SK-N-SH (cell line): Measurements from ENCODE around the gene SUPT3H. TPM values are rescaled to one million over a fixed set of nuclear protein-coding genes. Genes with fewer than 3 reads are reported as not detected.
A peak's percentile ranks its signal among the peaks of the same experiment; 100 is the strongest.

Source experiments
- CTCF ChIA-PET: fragments of 300-600, 350-600 bp; formaldehyde crosslinking; extraction: SDS; loops from one replicate; lab custom pipeline; 2021; lab: Yijun Ruan, JAX
- POLR2A ChIA-PET: fragments of 350-600 bp; sonication (Branson Sonifier 250); formaldehyde crosslinking; extraction: SDS; loops from one replicate; lab custom pipeline; 2020; ENCODE audit warnings: antibody characterized with exemption, inconsistent platforms; lab: Yijun Ruan, JAX
- DNase-seq: peaks from one replicate; pipeline ENCODE4 v3.0.0; 2012
- H2AFZ ChIP-seq: fragments of 200-600 bp; sonication (generic); 2 replicates; pipeline ENCODE4 v1.8.1; 2016; ENCODE audit warnings: antibody characterized with exemption, mild to moderate bottlenecking, low read depth
- H3F3A ChIP-seq: fragments of 200-600 bp; sonication (generic); replicated peaks from 2 replicates; pipeline ENCODE3; 2016; ENCODE audit warnings: antibody characterized with exemption, mild to moderate bottlenecking; ENCODE audit not compliant: insufficient read depth
- H3K27ac ChIP-seq, 2 experiments: fragments of 200-500 bp in 1 of 2; fragments of 200-600 bp in 1 of 2; sonication (Bioruptor generic) in 1 of 2; sonication (generic), shearing (Covaris generic) in 1 of 2; 2 replicates each; pipeline versions ENCODE4 v1.5.1 to v1.6.1; 2014 to 2016; ENCODE audit warnings: low read depth in 2 of 2, inconsistent platforms in 1 of 2, low read length in 1 of 2, mild to moderate bottlenecking in 1 of 2, mixed read lengths in 1 of 2
- H3K27me3 ChIP-seq: fragments of 200-600 bp; sonication (generic), shearing (Covaris generic); 2 replicates; pipeline ENCODE4 v1.6.1; 2016; ENCODE audit warnings: mixed run types; ENCODE audit not compliant: insufficient read depth
- H3K36me3 ChIP-seq, 2 experiments: fragments of 200-500 bp in 1 of 2; fragments of 200-600 bp in 1 of 2; sonication (Bioruptor generic) in 1 of 2; sonication (generic) in 1 of 2; replicated peaks in 1 of 2; 2 replicates each; pipeline versions ENCODE3 to v1.5.1; 2014 to 2016; ENCODE audit warnings: low read length in 1 of 2, mild to moderate bottlenecking in 1 of 2; ENCODE audit not compliant: insufficient read depth in 2 of 2, control insufficient read depth in 1 of 2
- H3K4me1 ChIP-seq, 2 experiments: fragments of 200-500 bp in 1 of 2; fragments of 200-600 bp in 1 of 2; sonication (Bioruptor generic) in 1 of 2; sonication (generic), shearing (Covaris generic) in 1 of 2; 2 replicates each; pipeline versions ENCODE4 v1.5.1 to v1.6.1; 2014 to 2016; ENCODE audit warnings: low read depth in 1 of 2, low read length in 1 of 2, mixed run types in 1 of 2; ENCODE audit not compliant: insufficient read depth in 2 of 2, control insufficient read depth in 1 of 2
- H3K4me2 ChIP-seq: fragments of 200-600 bp; sonication (generic), shearing (Covaris generic); 2 replicates; pipeline ENCODE4 v1.6.1; 2017; ENCODE audit warnings: mixed run types
- H3K4me3 ChIP-seq, 2 experiments: fragments of 200-500 bp in 1 of 2; fragments of 200-600 bp in 1 of 2; sonication (Bioruptor generic) in 1 of 2; sonication (generic), shearing (Covaris generic) in 1 of 2; 2 replicates each; pipeline versions ENCODE4 v1.5.1 to v1.8.1; 2014 to 2016; ENCODE audit warnings: low read depth in 2 of 2, inconsistent platforms in 1 of 2, low read length in 1 of 2, mild to moderate bottlenecking in 1 of 2, mixed read lengths in 1 of 2, moderate library complexity in 1 of 2
- H3K79me2 ChIP-seq: fragments of 200-600 bp; sonication (generic); 2 replicates; pipeline ENCODE4 v1.8.1; 2017; ENCODE audit warnings: mild to moderate bottlenecking; ENCODE audit not compliant: insufficient read depth
- H3K9ac ChIP-seq: fragments of 200-600 bp; sonication (generic); 2 replicates; pipeline ENCODE4 v1.6.1; 2017; ENCODE audit warnings: mixed run types
- H3K9me2 ChIP-seq: fragments of 200-600 bp; sonication (generic); 2 replicates; pipeline ENCODE4 v1.6.1; 2017; ENCODE audit warnings: mixed run types
- H3K9me3 ChIP-seq: fragments of 200-600 bp; sonication (generic); 2 replicates; pipeline ENCODE4 v1.6.1; 2017; ENCODE audit warnings: mixed run types, mild to moderate bottlenecking, moderate library complexity
- H4K20me1 ChIP-seq: fragments of 200-600 bp; sonication (generic); 2 replicates; pipeline ENCODE4 v1.6.1; 2017; ENCODE audit warnings: mild to moderate bottlenecking, mixed run types; ENCODE audit not compliant: insufficient read depth
- FOSL2 ChIP-seq: IDR thresholded peaks from 2 replicates; pipeline ENCODE4 v1.4.0; 2012; ENCODE audit warnings: low read depth, mild to moderate bottlenecking, moderate library complexity, borderline replicate concordance
- MAX ChIP-seq: IDR thresholded peaks from 2 replicates; pipeline ENCODE4 v1.4.0; 2012; ENCODE audit warnings: low read depth
- MXI1 ChIP-seq: IDR thresholded peaks from 2 replicates; pipeline ENCODE4 v1.6.1; 2012; ENCODE audit warnings: mild to moderate bottlenecking, low read depth, low read length, improper control_type of control experiment
- NFIC ChIP-seq: IDR thresholded peaks from 2 replicates; pipeline ENCODE4 v1.4.0; 2012; ENCODE audit warnings: borderline replicate concordance
- RAD21 ChIP-seq: IDR thresholded peaks from 2 replicates; pipeline ENCODE4 v1.6.1; 2012; ENCODE audit warnings: mild to moderate bottlenecking, low read length
- RFX5 ChIP-seq: IDR thresholded peaks from 2 replicates; pipeline ENCODE4 v1.6.1; 2012; ENCODE audit warnings: mild to moderate bottlenecking, improper control_type of control experiment, low read length
- SIN3A ChIP-seq: IDR thresholded peaks from 2 replicates; pipeline ENCODE4 v1.6.1; 2012; ENCODE audit warnings: low read depth, mild to moderate bottlenecking, low read length, moderate library complexity, borderline replicate concordance
- SMC3 ChIP-seq: IDR thresholded peaks from 2 replicates; pipeline ENCODE4 v1.6.1; 2012; ENCODE audit warnings: low read depth, low read length, improper control_type of control experiment
- USF1 ChIP-seq: IDR thresholded peaks from 2 replicates; pipeline ENCODE4 v1.4.0; 2012; ENCODE audit warnings: low read depth, borderline replicate concordance
- YY1 ChIP-seq: IDR thresholded peaks from 2 replicates; pipeline ENCODE4 v1.4.0; 2012; ENCODE audit warnings: low read depth, mild to moderate bottlenecking
- ZBTB33 ChIP-seq: IDR thresholded peaks from 2 replicates; pipeline ENCODE4 v1.4.0; 2012; ENCODE audit warnings: low read depth, borderline replicate concordance
- WGBS: methylation state at CpG from one replicate; pipeline ENCODE4 v1.1.6; 2017; ENCODE audit warnings: low lambda C conversion rate; 5-methylcytosine and 5-hydroxymethylcytosine counted together
- polyA plus RNA-seq, 3 experiments: library from polyadenylated mRNA; depleted of rRNA; stranded (reverse); fragments of >200 nt; gene quantifications; 2 replicates each; pipeline ENCODE4 v1.2.3, GENCODE V29; 2012
- TF ChIP-seq, protein P1 (sequence below): fragments of 200-600 bp; sonication (generic); IDR thresholded peaks from 2 replicates; pipeline ENCODE4 v1.6.1; 2017; ENCODE audit warnings: antibody characterized with exemption, mild to moderate bottlenecking, moderate library complexity
- TF ChIP-seq, protein P2 (sequence below): fragments of 150-350 bp; IDR thresholded peaks from 2 replicates; pipeline ENCODE4 v1.6.1; 2016; ENCODE audit warnings: mild to moderate bottlenecking, low read depth, low read length
- TF ChIP-seq, protein P3 (sequence below): IDR thresholded peaks from 2 replicates; pipeline ENCODE4; 2012

The SUPT3H gene
- polyA plus RNA-seq, 1 of the 3 experiments (the other 2 are of a cell fraction): 10.9 TPM

GRCh38 chr6:45415788-45416518 is 38.2 kb upstream of the SUPT3H start:
- no peaks in the 10 kb centered on the region for H4K20me1 ChIP-seq

GRCh38 chr6:45415315-45415714 is 37.6 kb upstream of the SUPT3H start:
- peak overlapping the region; percentile 22; the same call in 1 of the 2 replicates for H3K4me2 ChIP-seq
- no peaks in the 10 kb centered on the region for H3K36me3 ChIP-seq
- H3K9me2 ChIP-seq: no peaks in the 10 kb centered on the region
- no peaks in the 10 kb centered on the region for H4K20me1 ChIP-seq
- WGBS: 0% methylated on average over 1 of the region's 2 CpGs
- ChIA-PET CTCF (no interaction called here), POLR2A (no interaction called here)
- no peak overlapping the region for H3K4me3 ChIP-seq
- H3K79me2 ChIP-seq: peaks cover under 1% of the 10 kb centered on the region; the same call in 1 of the 2 replicates
- H3K9ac ChIP-seq: no peak overlapping the region
- no peak for DNase-seq
- no peak overlapping the region; a peak in 1 of 4 replicates for H3K27ac ChIP-seq
- H2AFZ ChIP-seq: no peak overlapping the region
- H3K9me3 ChIP-seq: no peaks in the 10 kb centered on the region
- H3F3A ChIP-seq: peaks cover 6% of the 10 kb centered on the region
- peaks cover 0 to 5% of the 10 kb centered on the region in 2 experiments; a peak in 2 of 4 replicates for H3K4me1 ChIP-seq
- no peaks in the 10 kb centered on the region for H3K27me3 ChIP-seq
- TF ChIP-seq NFIC: no peak
- no peak for TF ChIP-seq RAD21
- TF ChIP-seq ZBTB33: no peak
- TF ChIP-seq, protein P1, sequence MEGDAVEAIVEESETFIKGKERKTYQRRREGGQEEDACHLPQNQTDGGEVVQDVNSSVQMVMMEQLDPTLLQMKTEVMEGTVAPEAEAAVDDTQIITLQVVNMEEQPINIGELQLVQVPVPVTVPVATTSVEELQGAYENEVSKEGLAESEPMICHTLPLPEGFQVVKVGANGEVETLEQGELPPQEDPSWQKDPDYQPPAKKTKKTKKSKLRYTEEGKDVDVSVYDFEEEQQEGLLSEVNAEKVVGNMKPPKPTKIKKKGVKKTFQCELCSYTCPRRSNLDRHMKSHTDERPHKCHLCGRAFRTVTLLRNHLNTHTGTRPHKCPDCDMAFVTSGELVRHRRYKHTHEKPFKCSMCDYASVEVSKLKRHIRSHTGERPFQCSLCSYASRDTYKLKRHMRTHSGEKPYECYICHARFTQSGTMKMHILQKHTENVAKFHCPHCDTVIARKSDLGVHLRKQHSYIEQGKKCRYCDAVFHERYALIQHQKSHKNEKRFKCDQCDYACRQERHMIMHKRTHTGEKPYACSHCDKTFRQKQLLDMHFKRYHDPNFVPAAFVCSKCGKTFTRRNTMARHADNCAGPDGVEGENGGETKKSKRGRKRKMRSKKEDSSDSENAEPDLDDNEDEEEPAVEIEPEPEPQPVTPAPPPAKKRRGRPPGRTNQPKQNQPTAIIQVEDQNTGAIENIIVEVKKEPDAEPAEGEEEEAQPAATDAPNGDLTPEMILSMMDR: no peak
- TF ChIP-seq, protein P2, sequence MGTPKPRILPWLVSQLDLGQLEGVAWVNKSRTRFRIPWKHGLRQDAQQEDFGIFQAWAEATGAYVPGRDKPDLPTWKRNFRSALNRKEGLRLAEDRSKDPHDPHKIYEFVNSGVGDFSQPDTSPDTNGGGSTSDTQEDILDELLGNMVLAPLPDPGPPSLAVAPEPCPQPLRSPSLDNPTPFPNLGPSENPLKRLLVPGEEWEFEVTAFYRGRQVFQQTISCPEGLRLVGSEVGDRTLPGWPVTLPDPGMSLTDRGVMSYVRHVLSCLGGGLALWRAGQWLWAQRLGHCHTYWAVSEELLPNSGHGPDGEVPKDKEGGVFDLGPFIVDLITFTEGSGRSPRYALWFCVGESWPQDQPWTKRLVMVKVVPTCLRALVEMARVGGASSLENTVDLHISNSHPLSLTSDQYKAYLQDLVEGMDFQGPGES: no peak
- TF ChIP-seq FOSL2: no peak
- no peak for TF ChIP-seq RFX5
- TF ChIP-seq YY1: no peak
- no peak for TF ChIP-seq MXI1
- TF ChIP-seq USF1: no peak
- no peak for TF ChIP-seq MAX
- TF ChIP-seq SMC3: no peak

More at GRCh38 chr6:45415788-45416518, 38.2 kb upstream of the SUPT3H start:
- ChIA-PET POLR2A (no interaction called here), CTCF (no interaction called here)
- H3K4me1 ChIP-seq: peaks cover 0 to 10% of the 10 kb centered on the region in 2 experiments; a peak in 2 of 4 replicates
- 0 out of 2 replicates have a peak overlapping the region, but pooled peaks have one; percentile 22 for H3K4me2 ChIP-seq
- no peaks in the 10 kb centered on the region for H3K27me3 ChIP-seq
- no peak overlapping the region for H3K4me3 ChIP-seq
- H3K79me2 ChIP-seq: peaks cover 6% of the 10 kb centered on the region; the same call in 1 of the 2 replicates
- WGBS: 22% methylated on average over 3 of the region's 3 CpGs
- TF ChIP-seq, protein P3, sequence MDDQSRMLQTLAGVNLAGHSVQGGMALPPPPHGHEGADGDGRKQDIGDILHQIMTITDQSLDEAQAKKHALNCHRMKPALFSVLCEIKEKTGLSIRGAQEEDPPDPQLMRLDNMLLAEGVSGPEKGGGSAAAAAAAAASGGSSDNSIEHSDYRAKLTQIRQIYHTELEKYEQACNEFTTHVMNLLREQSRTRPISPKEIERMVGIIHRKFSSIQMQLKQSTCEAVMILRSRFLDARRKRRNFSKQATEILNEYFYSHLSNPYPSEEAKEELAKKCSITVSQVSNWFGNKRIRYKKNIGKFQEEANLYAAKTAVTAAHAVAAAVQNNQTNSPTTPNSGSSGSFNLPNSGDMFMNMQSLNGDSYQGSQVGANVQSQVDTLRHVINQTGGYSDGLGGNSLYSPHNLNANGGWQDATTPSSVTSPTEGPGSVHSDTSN: peak; percentile 62
- peak; percentile 9; the same call in 1 of the 2 replicates for TF ChIP-seq FOSL2
- TF ChIP-seq, protein P2: no peak
- TF ChIP-seq SIN3A: no peak
- H3F3A ChIP-seq: peaks cover 6% of the 10 kb centered on the region
- H2AFZ ChIP-seq: no peak overlapping the region
- no peaks in the 10 kb centered on the region for H3K9me2 ChIP-seq
- H3K36me3 ChIP-seq: no peaks in the 10 kb centered on the region
- H3K9me3 ChIP-seq: no peaks in the 10 kb centered on the region
- no peak overlapping the region for H3K27ac ChIP-seq
- no peak overlapping the region for H3K9ac ChIP-seq
- DNase-seq: no peak
